K562 treated with DMSO at 1 percent for 12 hours (cell line): ENCODE results near the gene NT5DC4. TPM values are rescaled to one million over a fixed set of nuclear protein-coding genes. Genes with fewer than 3 reads are reported as not detected.

Experiments
- total RNA-seq: library from RNA; unstranded; fragments of 300-600 nt; gene quantifications from 2 replicates; pipeline ENCODE4 v1.2.3, GENCODE V29; 2022; ENCODE audit not compliant: insufficient read depth

Gene NT5DC4
- total RNA-seq, result not detected in 2 replicates

GRCh38 chr2:112720785-112721184, at the start of gene NT5DC4:
NT5DC4 (plus strand) TSS chr2:112721020; CDS start chr2:112721080, 60 bp downstream.

GRCh38 chr2:112764071-112765044, 43.5 kb downstream of the NT5DC4 start, which contains the start of gene CKAP2L:
CKAP2L (minus strand) TSS chr2:112764609; CDS start chr2:112764598, 11 bp downstream.

DNA sequence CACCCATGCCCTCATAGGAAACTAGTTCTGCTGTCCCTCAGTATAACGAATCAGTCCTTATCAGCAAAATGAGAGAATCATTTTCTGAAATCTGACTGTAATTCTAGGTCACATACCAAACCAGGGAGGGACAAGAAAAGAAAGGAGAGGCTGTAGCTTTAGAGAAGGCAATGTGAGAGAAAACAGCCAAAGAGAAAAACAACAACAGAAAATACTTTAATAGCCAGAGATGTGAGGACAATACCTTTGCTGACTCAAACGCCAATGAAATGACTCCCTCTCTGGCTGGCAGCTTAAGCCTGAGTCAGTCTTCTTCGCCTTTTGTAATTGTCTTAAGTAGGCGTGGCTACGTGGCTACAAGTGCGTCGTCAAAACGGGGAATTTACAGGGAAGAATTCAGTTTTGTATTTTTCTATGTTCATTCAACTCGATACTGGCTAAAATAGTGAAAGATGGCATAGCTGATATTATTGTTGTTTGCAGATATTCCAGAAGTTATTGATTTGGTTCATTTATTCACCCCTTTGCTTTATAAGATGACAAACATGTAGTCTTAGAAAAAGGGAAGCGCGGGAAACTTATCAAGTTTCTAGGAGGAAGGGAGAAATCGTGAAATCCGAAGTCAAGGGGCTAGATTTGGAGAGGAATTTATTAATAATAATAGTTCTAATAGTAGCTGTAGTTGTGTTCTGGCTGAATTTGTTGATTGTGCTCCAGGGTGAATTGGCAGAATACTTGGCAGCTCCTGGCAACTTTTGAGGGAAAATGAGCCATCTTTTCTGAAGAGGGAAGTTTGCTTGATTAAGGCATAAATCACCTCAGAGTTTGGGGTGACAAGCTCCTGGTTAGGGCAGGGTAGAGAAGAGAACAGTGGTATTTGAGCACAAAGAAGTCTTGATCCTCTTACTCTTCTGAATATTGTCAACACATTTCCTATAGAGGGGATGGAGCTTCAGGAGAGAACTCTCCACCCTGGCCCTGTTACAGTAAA, 63.7 kb downstream of the NT5DC4 start, which contains the start of gene IL1A:
Gene IL1A (minus strand): TSS at position 295 of the 991 bp plus-strand sequence. CDS start 723 bp downstream, outside the sequence.

Other genes with a start within 250 kb of the NT5DC4 start
- 9.1 and 33.2 TPM in 2 replicates for gene TTL, start 238.9 kb upstream of the NT5DC4 start, total RNA-seq
- gene POLR1B, start 178.6 kb upstream of the NT5DC4 start, total RNA-seq, result 4.2 and 10.5 TPM in 2 replicates
- gene CHCHD5, start 136.4 kb upstream of the NT5DC4 start, total RNA-seq, result 47.4 and 90.1 TPM in 2 replicates
- 38.0 and 94.2 TPM in 2 replicates for gene SLC20A1, start 75.1 kb upstream of the NT5DC4 start, total RNA-seq
- 6.3 and 25.9 TPM in 2 replicates for gene CKAP2L, start 43.6 kb downstream of the NT5DC4 start, total RNA-seq
- 1.0 and 2.8 TPM in 2 replicates for gene IL1A, start 63.5 kb downstream of the NT5DC4 start, total RNA-seq
- gene IL1B, start 115.8 kb downstream of the NT5DC4 start, total RNA-seq, result 0.78 TPM in 1 of 2 replicates, not detected in the other
- gene IL37, start 190.1 kb downstream of the NT5DC4 start, total RNA-seq, result not detected in 2 replicates